ENCODE results near the gene EFR3B. TPM values are rescaled to one million over a fixed set of nuclear protein-coding genes. Genes with fewer than 3 reads are reported as not detected.

The EFR3B gene
- polyA plus RNA-seq, 1 of the 3 experiments (the other 2 are of a cell fraction), result 1.5 TPM

GRCh38 chr2:25173719-25174118 lies 131.8 kb downstream of the EFR3B start:
- no peak for TF ChIP-seq NFIC (IDR thresholded peaks at IDR 0.05; ENCODE audit: borderline replicate concordance)
- Histone ChIP-seq H3K36me3 (replicated peaks in 1 of 2; ENCODE audit: control insufficient read depth in 1 of 2, insufficient read depth in 2 of 2, low read length in 1 of 2) (no peaks in the 10 kb centered on the region), H3K9ac (no peak overlapping the region), H3K9me3 (no peaks in the 10 kb centered on the region), H4K20me1 (ENCODE audit: insufficient read depth) (no peaks in the 10 kb centered on the region), H3K4me1 (ENCODE audit: control insufficient read depth in 1 of 2, insufficient read depth in 2 of 2, low read depth in 1 of 2, low read length in 1 of 2) (peaks cover 0 to 8% of the 10 kb centered on the region in 2 experiments; a peak in 1 of 4 replicates), H3K27ac (ENCODE audit: low read depth in 2 of 2, low read length in 1 of 2) (no peak overlapping the region), H2AFZ (ENCODE audit: low read depth) (no peak overlapping the region), H3K4me2 (no peak overlapping the region), H3F3A (replicated peaks; ENCODE audit: insufficient read depth) (no peaks in the 10 kb centered on the region), H3K79me2 (ENCODE audit: insufficient read depth) (no peaks in the 10 kb centered on the region), H3K9me2 (no peaks in the 10 kb centered on the region), H3K27me3 (ENCODE audit: insufficient read depth) (peaks cover 29% of the 10 kb centered on the region), H3K4me3 (ENCODE audit: low read depth in 2 of 2, low read length in 1 of 2) (no peak overlapping the region)
- DNase-seq, result no peak
- ChIA-PET POLR2A (no interaction called here), CTCF (interaction anchor here (1.9 to 2.7 kb wide), 3 partner anchors 9 to 198 kb away, joined by 4 to 12 read pairs (median 7); no protein-coding TSS in a partner anchor)
- WGBS (ENCODE audit: low lambda C conversion rate), result 68% methylated on average over 5 of the region's 5 CpGs

- H3F3A ChIP-seq (replicated peaks; ENCODE audit: insufficient read depth), result no peaks in the 10 kb centered on the region
- no peak for DNase-seq
- H3K4me3 ChIP-seq (ENCODE audit: low read depth in 2 of 2, low read length in 1 of 2), result no peak overlapping the region
- H3K9me3 ChIP-seq, result no peaks in the 10 kb centered on the region
- H3K27ac ChIP-seq (ENCODE audit: low read depth in 2 of 2, low read length in 1 of 2), result no peak overlapping the region
- ChIA-PET CTCF (interaction anchor here (1.9 to 2.7 kb wide), 3 partner anchors 10 to 199 kb away, joined by 4 to 12 read pairs (median 7); no protein-coding TSS in a partner anchor), POLR2A (no interaction called here)
- peaks cover 0 to 6% of the 10 kb centered on the region in 2 experiments; a peak in 1 of 4 replicates for H3K4me1 ChIP-seq (ENCODE audit: control insufficient read depth in 1 of 2, insufficient read depth in 2 of 2, low read depth in 1 of 2, low read length in 1 of 2)
- no peaks in the 10 kb centered on the region for H4K20me1 ChIP-seq (ENCODE audit: insufficient read depth)
- WGBS (ENCODE audit: low lambda C conversion rate), result 53% methylated on average over 6 of the region's 6 CpGs
- H3K27me3 ChIP-seq (ENCODE audit: insufficient read depth), result peaks cover 29% of the 10 kb centered on the region
- H3K36me3 ChIP-seq (replicated peaks in 1 of 2; ENCODE audit: control insufficient read depth in 1 of 2, insufficient read depth in 2 of 2, low read length in 1 of 2), result no peaks in the 10 kb centered on the region
- H3K9ac ChIP-seq, result no peak overlapping the region
- H3K4me2 ChIP-seq, result no peak overlapping the region
- TF ChIP-seq POLR2AphosphoS5 (IDR thresholded peaks at IDR 0.05; ENCODE audit: low read depth, low read length) (no peak), RAD21 (IDR thresholded peaks at IDR 0.05; ENCODE audit: low read length) (no peak), SIN3A (IDR thresholded peaks at IDR 0.05; ENCODE audit: borderline replicate concordance, low read depth, low read length) (no peak), TCF12 (IDR thresholded peaks at IDR 0.05) (no peak)
- no peaks in the 10 kb centered on the region for H3K9me2 ChIP-seq
- H2AFZ ChIP-seq (ENCODE audit: low read depth), result no peak overlapping the region
- H3K79me2 ChIP-seq (ENCODE audit: insufficient read depth), result no peaks in the 10 kb centered on the region
Observed at GRCh38 chr2:25174192-25174861, 132.5 kb downstream of the EFR3B start.

- Histone ChIP-seq H3K36me3 (replicated peaks in 1 of 2; ENCODE audit: control insufficient read depth in 1 of 2, insufficient read depth in 2 of 2, low read length in 1 of 2) (no peaks in the 10 kb centered on the region), H3K27ac (ENCODE audit: low read depth in 2 of 2, low read length in 1 of 2) (no peak overlapping the region)
Observed at GRCh38 chr2:25176138-25176537, 134.3 kb downstream of the EFR3B start.

More at GRCh38 chr2:25176138-25176537, 134.3 kb downstream of the EFR3B start:
- TF ChIP-seq FOXJ3 (CRISPR knock-in tag; IDR thresholded peaks at IDR 0.05), result no peak
- Histone ChIP-seq H3K4me3 (ENCODE audit: low read depth in 2 of 2, low read length in 1 of 2) (no peak overlapping the region), H4K20me1 (ENCODE audit: insufficient read depth) (no peaks in the 10 kb centered on the region), H3K9me2 (no peaks in the 10 kb centered on the region), H3K9me3 (no peaks in the 10 kb centered on the region), H3K4me2 (no peak overlapping the region), H3K9ac (no peak overlapping the region), H3K79me2 (ENCODE audit: insufficient read depth) (no peaks in the 10 kb centered on the region), H3K4me1 (ENCODE audit: control insufficient read depth in 1 of 2, insufficient read depth in 2 of 2, low read depth in 1 of 2, low read length in 1 of 2) (peaks cover 0 to 6% of the 10 kb centered on the region in 2 experiments; a peak in 1 of 4 replicates), H2AFZ (ENCODE audit: low read depth) (no peak overlapping the region), H3F3A (replicated peaks; ENCODE audit: insufficient read depth) (no peaks in the 10 kb centered on the region), H3K27me3 (ENCODE audit: insufficient read depth) (peaks cover 22% of the 10 kb centered on the region)
- 68% methylated on average over 6 of the region's 6 CpGs for WGBS (ENCODE audit: low lambda C conversion rate)
- POLR2A ChIA-PET, result no interaction called here
- no peak for DNase-seq
- CTCF ChIA-PET, result interaction anchor here (0.9 to 4.0 kb wide), 3 partner anchors 10 to 20 kb away, joined by 3 to 29 read pairs (median 4); no protein-coding TSS in a partner anchor

Data from SK-N-SH (cell line).